NK-92 treated with Interleukin-12 subunit alpha and Interleukin-12 subunit beta, amount 100 ng/mL, for 24 hours (cell line): ENCODE measurements around the gene SHMT2.

Source experiments
- DNase-seq: peaks from one replicate; lab custom pipeline; 2025; lab: John Stamatoyannopoulos, UW

SHMT2 gene

DNA sequence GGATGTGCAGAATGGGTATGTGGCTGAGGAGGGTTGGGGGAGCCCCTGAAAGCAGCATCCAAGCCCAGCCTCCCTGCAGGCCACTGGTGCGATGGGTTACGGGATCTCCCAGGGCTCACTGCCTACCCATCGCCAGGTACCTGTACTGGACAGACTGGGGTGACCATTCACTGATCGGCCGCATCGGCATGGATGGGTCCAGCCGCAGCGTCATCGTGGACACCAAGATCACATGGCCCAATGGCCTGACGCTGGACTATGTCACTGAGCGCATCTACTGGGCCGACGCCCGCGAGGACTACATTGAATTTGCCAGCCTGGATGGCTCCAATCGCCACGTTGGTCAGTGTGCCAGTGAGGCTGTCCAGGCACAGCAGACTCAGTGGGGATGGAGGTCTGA, 31.2 kb upstream of the SHMT2 start:
- DNase-seq = no peak

GRCh38 chr12:57199191-57199590, 30.3 kb upstream of the SHMT2 start:
- no peak for DNase-seq

- no peak for DNase-seq
Observed at GRCh38 chr12:57200497-57200896, 29.0 kb upstream of the SHMT2 start.

DNA sequence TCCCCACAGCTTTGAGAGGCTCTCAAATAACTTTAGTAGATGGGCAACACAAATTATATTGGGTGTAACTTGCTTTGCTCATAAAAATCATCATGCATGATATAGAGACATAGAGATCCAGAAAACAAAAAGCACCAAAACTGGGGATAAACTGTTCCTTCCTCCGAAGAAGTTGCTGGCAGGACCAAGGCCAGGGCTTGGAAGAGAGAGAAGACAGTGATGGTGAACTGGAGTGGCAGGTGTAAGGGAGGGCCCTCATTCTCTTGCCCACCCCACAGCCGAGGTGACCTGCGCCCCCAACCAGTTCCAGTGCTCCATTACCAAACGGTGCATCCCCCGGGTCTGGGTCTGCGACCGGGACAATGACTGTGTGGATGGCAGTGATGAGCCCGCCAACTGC, 28.3 kb upstream of the SHMT2 start:
- no peak for DNase-seq

DNA sequence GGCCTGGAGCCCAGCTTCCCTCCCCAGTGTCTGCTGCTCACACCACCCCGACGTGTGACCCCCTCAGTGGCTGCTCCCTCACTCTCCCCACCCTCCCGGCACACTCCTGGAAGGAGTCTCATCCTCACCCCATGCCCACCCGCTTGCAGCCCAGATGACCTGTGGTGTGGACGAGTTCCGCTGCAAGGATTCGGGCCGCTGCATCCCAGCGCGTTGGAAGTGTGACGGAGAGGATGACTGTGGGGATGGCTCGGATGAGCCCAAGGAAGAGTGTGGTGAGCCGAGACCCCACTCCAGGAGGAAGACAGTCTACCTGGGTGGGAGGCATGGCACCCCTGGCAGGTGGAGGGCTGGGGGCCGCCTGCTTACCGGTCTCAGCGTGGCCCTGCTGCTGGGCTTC, 27.9 kb upstream of the SHMT2 start:
- DNase-seq = no peak

DNA sequence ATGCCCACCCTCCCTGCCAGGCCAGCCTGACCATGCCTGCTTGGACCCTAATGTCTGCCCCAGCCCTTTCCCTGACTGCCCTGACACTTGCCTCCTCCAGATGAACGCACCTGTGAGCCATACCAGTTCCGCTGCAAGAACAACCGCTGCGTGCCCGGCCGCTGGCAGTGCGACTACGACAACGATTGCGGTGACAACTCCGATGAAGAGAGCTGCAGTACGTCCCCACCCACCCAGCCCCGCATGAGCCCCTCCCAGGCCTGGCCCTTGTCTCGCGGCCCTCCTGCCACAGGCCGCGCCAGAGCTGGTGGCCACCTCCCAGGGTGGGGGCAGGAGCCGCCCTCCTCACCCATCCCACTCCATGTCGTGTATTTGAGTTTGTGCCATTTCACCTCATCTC, 27.2 kb upstream of the SHMT2 start:
- no peak for DNase-seq

GRCh38 chr12:57203201-57203600, 26.3 kb upstream of the SHMT2 start:
- no peak for DNase-seq

GRCh38 chr12:57203791-57204190, 25.7 kb upstream of the SHMT2 start:
- DNase-seq = no peak

DNA sequence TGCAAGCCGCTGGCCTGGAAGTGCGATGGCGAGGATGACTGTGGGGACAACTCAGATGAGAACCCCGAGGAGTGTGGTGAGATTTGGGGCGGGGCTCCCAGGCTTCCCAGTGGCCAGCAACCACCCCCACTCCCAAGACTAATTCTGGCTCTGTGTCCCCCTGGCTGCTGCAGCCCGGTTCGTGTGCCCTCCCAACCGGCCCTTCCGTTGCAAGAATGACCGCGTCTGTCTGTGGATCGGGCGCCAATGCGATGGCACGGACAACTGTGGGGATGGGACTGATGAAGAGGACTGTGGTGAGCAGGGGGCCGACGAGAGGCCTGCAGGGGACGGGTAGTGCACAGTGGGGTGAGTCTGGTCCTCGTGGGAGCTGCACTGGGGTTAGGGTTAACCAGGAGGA, 25.1 kb upstream of the SHMT2 start:
- no peak for DNase-seq

DNA sequence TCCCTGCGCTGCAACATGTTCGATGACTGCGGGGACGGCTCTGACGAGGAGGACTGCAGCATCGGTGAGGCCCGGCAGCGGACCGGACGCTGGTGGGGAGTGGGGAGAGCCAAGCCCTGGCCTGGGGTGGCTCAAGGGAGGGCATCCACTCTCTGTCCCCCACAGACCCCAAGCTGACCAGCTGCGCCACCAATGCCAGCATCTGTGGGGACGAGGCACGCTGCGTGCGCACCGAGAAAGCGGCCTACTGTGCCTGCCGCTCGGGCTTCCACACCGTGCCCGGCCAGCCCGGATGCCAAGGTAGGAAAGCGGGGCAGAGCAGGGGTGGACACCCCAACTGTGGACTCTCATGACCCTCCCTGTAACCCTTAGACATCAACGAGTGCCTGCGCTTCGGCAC, 24.3 kb upstream of the SHMT2 start:
- DNase-seq = no peak

GRCh38 chr12:57205931-57206330, 23.6 kb upstream of the SHMT2 start:
- no peak for DNase-seq

- DNase-seq = no peak
Observed at GRCh38 chr12:57207731-57208630, 21.5 kb upstream of the SHMT2 start.

DNA sequence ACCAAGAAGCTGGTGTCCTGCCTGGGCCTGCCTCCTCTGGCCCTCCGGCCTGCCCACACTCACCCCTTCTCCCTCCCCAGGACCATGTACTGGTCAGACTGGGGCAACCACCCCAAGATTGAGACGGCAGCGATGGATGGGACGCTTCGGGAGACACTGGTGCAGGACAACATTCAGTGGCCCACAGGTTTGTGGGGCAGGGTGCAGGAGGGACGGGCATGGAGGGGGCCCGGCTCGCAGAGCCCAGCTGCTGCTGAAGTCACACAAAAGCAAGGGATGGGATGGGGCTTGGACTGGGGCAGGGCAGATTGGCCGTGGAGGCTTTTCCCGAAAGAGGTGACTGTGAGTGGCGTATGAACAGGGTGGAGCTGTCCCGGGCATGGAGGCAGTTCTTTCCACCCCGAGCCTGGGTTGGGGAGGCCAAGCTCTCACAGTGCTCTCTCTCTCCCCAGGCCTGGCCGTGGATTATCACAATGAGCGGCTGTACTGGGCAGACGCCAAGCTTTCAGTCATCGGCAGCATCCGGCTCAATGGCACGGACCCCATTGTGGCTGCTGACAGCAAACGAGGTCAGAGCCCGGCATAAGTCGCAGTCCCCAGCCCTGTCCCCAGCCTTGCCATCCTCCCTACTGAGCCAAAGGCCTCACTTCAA, 20.8 kb upstream of the SHMT2 start:
- DNase-seq = no peak

GRCh38 chr12:57209916-57210315, 19.6 kb upstream of the SHMT2 start:
- DNase-seq = no peak

DNA sequence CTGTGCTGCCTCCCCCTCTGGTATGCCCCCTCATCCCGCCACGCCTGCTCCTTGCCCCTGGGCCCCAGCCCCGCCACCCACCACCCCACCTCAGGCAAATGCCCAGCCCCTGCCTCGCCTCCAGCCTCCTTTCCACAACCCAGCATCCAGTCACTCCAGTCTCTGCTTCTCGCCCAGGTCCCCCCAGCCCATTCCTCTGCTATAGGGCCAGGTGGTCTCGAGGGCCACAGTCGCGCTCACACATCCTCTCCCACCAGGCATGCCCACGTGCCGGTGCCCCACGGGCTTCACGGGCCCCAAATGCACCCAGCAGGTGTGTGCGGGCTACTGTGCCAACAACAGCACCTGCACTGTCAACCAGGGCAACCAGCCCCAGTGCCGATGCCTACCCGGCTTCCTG, 19.1 kb upstream of the SHMT2 start:
- no peak for DNase-seq

GRCh38 chr12:57210926-57211692, 18.4 kb upstream of the SHMT2 start:
- DNase-seq = no peak

DNA sequence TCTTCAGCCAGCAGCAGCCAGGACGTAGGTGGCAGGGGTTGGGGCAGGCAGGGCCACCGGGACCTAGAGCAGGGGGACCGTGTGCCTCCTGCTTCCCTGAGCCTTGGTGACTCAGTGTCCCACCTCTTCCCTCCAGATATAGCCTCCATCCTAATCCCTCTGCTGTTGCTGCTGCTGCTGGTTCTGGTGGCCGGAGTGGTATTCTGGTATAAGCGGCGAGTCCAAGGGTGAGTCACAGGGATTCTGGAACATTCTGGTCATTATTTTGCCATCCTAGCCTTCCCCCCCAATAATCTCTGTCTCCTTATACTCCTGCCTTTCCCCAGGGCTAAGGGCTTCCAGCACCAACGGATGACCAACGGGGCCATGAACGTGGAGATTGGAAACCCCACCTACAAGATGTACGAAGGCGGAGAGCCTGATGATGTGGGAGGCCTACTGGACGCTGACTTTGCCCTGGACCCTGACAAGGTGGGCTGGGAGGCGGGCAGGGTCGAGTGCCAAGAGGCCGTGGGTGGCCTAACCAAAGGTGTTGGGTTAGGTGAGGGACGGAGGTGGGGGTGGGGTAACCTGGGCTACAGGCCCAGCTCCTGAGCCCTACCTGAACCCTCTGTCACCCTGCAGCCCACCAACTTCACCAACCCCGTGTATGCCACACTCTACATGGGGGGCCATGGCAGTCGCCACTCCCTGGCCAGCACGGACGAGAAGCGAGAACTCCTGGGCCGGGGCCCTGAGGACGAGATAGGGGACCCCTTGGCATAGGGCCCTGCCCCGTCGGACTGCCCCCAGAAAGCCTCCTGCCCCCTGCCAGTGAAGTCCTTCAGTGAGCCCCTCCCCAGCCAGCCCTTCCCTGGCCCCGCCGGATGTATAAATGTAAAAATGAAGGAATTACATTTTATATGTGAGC, 17.5 kb upstream of the SHMT2 start:
- no peak for DNase-seq

DNA sequence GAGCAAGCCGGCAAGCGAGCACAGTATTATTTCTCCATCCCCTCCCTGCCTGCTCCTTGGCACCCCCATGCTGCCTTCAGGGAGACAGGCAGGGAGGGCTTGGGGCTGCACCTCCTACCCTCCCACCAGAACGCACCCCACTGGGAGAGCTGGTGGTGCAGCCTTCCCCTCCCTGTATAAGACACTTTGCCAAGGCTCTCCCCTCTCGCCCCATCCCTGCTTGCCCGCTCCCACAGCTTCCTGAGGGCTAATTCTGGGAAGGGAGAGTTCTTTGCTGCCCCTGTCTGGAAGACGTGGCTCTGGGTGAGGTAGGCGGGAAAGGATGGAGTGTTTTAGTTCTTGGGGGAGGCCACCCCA, 16.8 kb upstream of the SHMT2 start:
- DNase-seq = no peak

- peak; percentile 47 for DNase-seq
Observed at GRCh38 chr12:57213058-57213715, 16.3 kb upstream of the SHMT2 start.

- DNase-seq = no peak
Observed at GRCh38 chr12:57213763-57214397, 15.6 kb upstream of the SHMT2 start.

DNA sequence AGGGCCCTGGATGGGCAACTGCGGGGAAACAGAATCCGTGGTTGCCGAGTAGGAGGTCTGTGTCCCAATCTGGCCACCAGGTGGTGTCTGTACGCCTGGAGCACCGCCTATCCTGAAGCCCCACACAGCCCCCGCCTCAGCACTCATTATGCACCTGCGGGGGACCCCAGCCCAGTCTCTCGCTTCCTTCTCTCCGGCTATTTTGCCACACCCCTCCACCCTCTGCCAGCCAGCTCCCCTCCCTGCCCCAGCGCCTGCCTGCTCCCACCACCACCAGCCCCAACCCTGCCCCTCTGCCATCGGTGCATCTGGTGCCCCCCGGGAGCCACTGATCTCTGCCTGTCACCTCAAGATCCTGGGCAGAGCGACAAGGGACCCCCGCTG, 15.1 kb upstream of the SHMT2 start:
- DNase-seq = peak; percentile 21
